Neural progenitor cell (in vitro differentiated cells): Measurements from ENCODE around the gene PRKCH. TPM values are rescaled to one million over a fixed set of nuclear protein-coding genes. Genes with fewer than 3 reads are reported as not detected.

Experiments
- DNase-seq: peaks from one replicate; pipeline ENCODE4 v3.0.0-alpha.2; 2016; ENCODE audit warnings: low spot score
- H2AFZ ChIP-seq: fragments of 200-600 bp; sonication (generic); replicated peaks from 2 replicates; pipeline ENCODE4 v1.6.1; 2016; ENCODE audit warnings: antibody characterized with exemption
- H3F3A ChIP-seq: fragments of 200-600 bp; sonication (generic); 2 replicates; pipeline ENCODE4 v1.6.1; 2016; ENCODE audit warnings: antibody characterized with exemption, low read depth
- H3K27ac ChIP-seq: fragments of 200-600 bp; sonication (generic); 2 replicates; pipeline ENCODE4 v1.5.1; 2016; ENCODE audit warnings: mild to moderate bottlenecking
- H3K27me3 ChIP-seq: fragments of 200-600 bp; sonication (generic); 2 replicates; pipeline ENCODE4 v1.6.1; 2016; ENCODE audit warnings: mild to moderate bottlenecking, moderate library complexity
- H3K36me3 ChIP-seq: fragments of 200-600 bp; sonication (generic); 2 replicates; pipeline ENCODE4 v1.5.1; 2016
- H3K4me1 ChIP-seq: fragments of 200-600 bp; sonication (generic); 2 replicates; pipeline ENCODE4 v1.6.1; 2016; ENCODE audit warnings: mixed run types
- H3K4me2 ChIP-seq: fragments of 200-600 bp; sonication (generic); 2 replicates; pipeline ENCODE4 v1.6.1; 2016
- H3K4me3 ChIP-seq: fragments of 200-600 bp; sonication (generic); 2 replicates; pipeline ENCODE4 v1.5.1; 2016
- H3K79me2 ChIP-seq: fragments of 200-600 bp; sonication (generic); 2 replicates; pipeline ENCODE4 v1.6.1; 2016; ENCODE audit warnings: low read depth
- H3K9ac ChIP-seq: fragments of 200-600 bp; sonication (generic); 2 replicates; pipeline ENCODE4 v1.6.1; 2016
- H3K9me3 ChIP-seq: fragments of 200-600 bp; sonication (generic); 2 replicates; pipeline ENCODE4 v1.5.1; 2016; ENCODE audit warnings: low read depth
- H4K20me1 ChIP-seq: fragments of 200-600 bp; sonication (generic); 2 replicates; pipeline ENCODE4 v1.6.1; 2016; ENCODE audit warnings: low read depth
- H3K27ac Mint-ChIP-seq: 3 replicates; pipeline ENCODE4 v1.8.0; 2021; ENCODE audit warnings: mixed read lengths
- H3K27me3 Mint-ChIP-seq: 2 replicates; pipeline ENCODE4 v1.8.0; 2022; ENCODE audit warnings: low read depth, mild to moderate bottlenecking, inconsistent platforms, moderate library complexity, mixed read lengths; ENCODE audit not compliant: insufficient read depth
- H3K36me3 Mint-ChIP-seq: 3 replicates; pipeline ENCODE4 v1.8.0; 2021; ENCODE audit warnings: mixed read lengths
- H3K4me1 Mint-ChIP-seq: 3 replicates; pipeline ENCODE4 v1.8.0; 2021; ENCODE audit warnings: mixed read lengths
- H3K4me3 Mint-ChIP-seq: 3 replicates; pipeline ENCODE4 v1.8.0; 2021; ENCODE audit warnings: mild to moderate bottlenecking, moderate library complexity, mixed read lengths
- H3K9me3 Mint-ChIP-seq: 3 replicates; pipeline ENCODE4 v1.8.0; 2020; ENCODE audit warnings: mixed read lengths
- EZH2 ChIP-seq: fragments of 200-600 bp; sonication (generic); IDR thresholded peaks from 2 replicates; pipeline ENCODE4 v1.6.1; 2017; ENCODE audit warnings: antibody characterized with exemption, mild to moderate bottlenecking, moderate library complexity
- EZH2phosphoT487 ChIP-seq: fragments of 200-600 bp; sonication (generic); IDR thresholded peaks from 2 replicates; pipeline ENCODE4 v1.6.1; 2017; ENCODE audit warnings: antibody characterized with exemption
- total RNA-seq: library from RNA; depleted of rRNA; stranded (reverse); fragments of >200 nt; gene quantifications from 2 replicates; pipeline ENCODE4 v1.2.3, GENCODE V29; 2015; ENCODE audit warnings: low replicate concordance
- TF ChIP-seq, protein P1 (sequence below): fragments of 200-600 bp; sonication (generic); IDR thresholded peaks from 2 replicates; pipeline ENCODE4 v1.5.1; 2017; ENCODE audit warnings: antibody characterized with exemption, mild to moderate bottlenecking

PRKCH gene
- total RNA-seq, 1 donor from 2014 or later = 1.3 TPM

DNA sequence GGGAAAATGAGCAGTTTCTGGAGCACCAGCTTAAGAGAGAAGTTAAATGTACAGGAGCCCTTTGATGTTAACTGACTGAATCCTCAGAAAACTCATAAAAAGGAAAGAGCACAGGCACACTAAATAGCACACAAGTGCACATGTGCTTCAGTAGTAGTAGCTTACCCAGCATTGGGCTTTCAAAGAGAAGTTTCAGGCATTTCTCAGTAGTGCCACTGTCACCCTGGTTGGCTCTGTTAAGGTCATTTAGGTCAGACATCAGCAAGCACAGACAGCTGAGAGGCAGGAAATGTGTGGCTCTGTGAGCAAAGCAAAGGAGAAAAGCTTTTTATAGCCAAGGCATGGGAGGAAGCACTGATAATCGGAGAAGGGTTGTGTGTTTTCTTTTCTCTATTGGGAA is 277.6 kb downstream of the PRKCH start:
- Histone ChIP-seq H3F3A (peaks cover 26% of the 10 kb centered on the region), H3K9me3 (no peaks in the 10 kb centered on the region), H3K79me2 (no peaks in the 10 kb centered on the region), H3K4me3 (no peak overlapping the region), H2AFZ (no peak overlapping the region), H3K36me3 (no peaks in the 10 kb centered on the region), H3K4me1 (peaks cover 24% of the 10 kb centered on the region), H3K27ac (no peak overlapping the region), H4K20me1 (peaks cover 11% of the 10 kb centered on the region), H3K27me3 (no peaks in the 10 kb centered on the region), H3K9ac (no peak overlapping the region), H3K4me2 (no peak overlapping the region)
- Mint-ChIP-seq H3K4me3 (no peak overlapping the region), H3K4me1 (peaks cover 36% of the 10 kb centered on the region), H3K27me3 (peaks cover 5% of the 10 kb centered on the region), H3K36me3 (no peaks in the 10 kb centered on the region), H3K27ac (no peak overlapping the region), H3K9me3 (no peaks in the 10 kb centered on the region)
- no peak for TF ChIP-seq EZH2phosphoT487
- TF ChIP-seq EZH2 = no peak
- TF ChIP-seq, protein P1, sequence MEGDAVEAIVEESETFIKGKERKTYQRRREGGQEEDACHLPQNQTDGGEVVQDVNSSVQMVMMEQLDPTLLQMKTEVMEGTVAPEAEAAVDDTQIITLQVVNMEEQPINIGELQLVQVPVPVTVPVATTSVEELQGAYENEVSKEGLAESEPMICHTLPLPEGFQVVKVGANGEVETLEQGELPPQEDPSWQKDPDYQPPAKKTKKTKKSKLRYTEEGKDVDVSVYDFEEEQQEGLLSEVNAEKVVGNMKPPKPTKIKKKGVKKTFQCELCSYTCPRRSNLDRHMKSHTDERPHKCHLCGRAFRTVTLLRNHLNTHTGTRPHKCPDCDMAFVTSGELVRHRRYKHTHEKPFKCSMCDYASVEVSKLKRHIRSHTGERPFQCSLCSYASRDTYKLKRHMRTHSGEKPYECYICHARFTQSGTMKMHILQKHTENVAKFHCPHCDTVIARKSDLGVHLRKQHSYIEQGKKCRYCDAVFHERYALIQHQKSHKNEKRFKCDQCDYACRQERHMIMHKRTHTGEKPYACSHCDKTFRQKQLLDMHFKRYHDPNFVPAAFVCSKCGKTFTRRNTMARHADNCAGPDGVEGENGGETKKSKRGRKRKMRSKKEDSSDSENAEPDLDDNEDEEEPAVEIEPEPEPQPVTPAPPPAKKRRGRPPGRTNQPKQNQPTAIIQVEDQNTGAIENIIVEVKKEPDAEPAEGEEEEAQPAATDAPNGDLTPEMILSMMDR = no peak
- no peak for DNase-seq

DNA sequence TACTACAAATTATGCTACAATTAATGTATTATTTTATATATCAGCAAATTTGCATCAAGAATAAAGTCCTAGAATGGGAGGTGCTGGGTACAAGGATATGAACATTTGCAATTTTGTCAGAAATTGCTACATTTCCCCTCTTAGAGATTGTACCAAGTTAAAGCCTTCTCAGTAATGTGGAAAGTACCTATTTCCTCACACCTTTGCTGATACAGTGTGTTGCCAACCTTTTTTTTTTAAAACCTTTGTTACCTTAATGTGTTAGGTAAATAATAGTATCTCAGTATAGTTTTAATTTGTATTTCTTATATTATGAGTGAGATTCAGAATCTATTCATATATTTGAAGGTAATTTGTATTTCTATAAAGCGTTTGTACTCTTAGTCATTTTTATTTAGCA is 278.6 kb downstream of the PRKCH start:
- Histone ChIP-seq H3K4me3 (no peak overlapping the region), H3K4me2 (no peak overlapping the region), H3K27me3 (no peaks in the 10 kb centered on the region), H3K36me3 (no peaks in the 10 kb centered on the region), H3F3A (peaks cover 26% of the 10 kb centered on the region), H4K20me1 (peaks cover 11% of the 10 kb centered on the region), H3K79me2 (no peaks in the 10 kb centered on the region), H3K9me3 (no peaks in the 10 kb centered on the region), H3K27ac (no peak overlapping the region), H3K4me1 (peaks cover 24% of the 10 kb centered on the region), H3K9ac (no peak overlapping the region), H2AFZ (no peak overlapping the region)
- H3K4me1 Mint-ChIP-seq = peaks cover 39% of the 10 kb centered on the region
- no peak for DNase-seq
- no peak overlapping the region for H3K27ac Mint-ChIP-seq
- no peaks in the 10 kb centered on the region for H3K36me3 Mint-ChIP-seq
- no peak overlapping the region for H3K4me3 Mint-ChIP-seq
- TF ChIP-seq, protein P1 = no peak
- TF ChIP-seq EZH2phosphoT487 (no peak), EZH2 (no peak)
- peaks cover 5% of the 10 kb centered on the region for H3K27me3 Mint-ChIP-seq
- H3K9me3 Mint-ChIP-seq = no peaks in the 10 kb centered on the region

Other genes with a start within 250 kb of the PRKCH start
- gene TMEM30B, start 40.2 kb upstream of the PRKCH start, total RNA-seq = 0.07 and 0.09 TPM in 2 replicates